ENCODE measurements around the gene CNPY1. TPM values are rescaled to one million over a fixed set of nuclear protein-coding genes. Genes with fewer than 3 reads are reported as not detected.

Gene CNPY1
- total RNA-seq, 2 experiments from 2014 or later, result not detected

GRCh38 chr7:155584763-155585531, 38.6 kb upstream of the CNPY1 start:
- Mint-ChIP-seq H3K9me3 (no peaks in the 10 kb centered on the region), H3K27ac (no peak overlapping the region), H3K4me1 (ENCODE audit: low read depth) (no peaks in the 10 kb centered on the region), H3K27me3 (peaks cover 30% of the 10 kb centered on the region), H3K36me3 (ENCODE audit: low read depth) (no peaks in the 10 kb centered on the region), H3K4me3 (no peak overlapping the region)
- peaks cover 0 to 9% of the 10 kb centered on the region in 2 experiments for H3K27me3 ChIP-seq (ENCODE audit: control insufficient read depth in 1 of 2, insufficient read depth in 2 of 2, low read length in 2 of 2)
- H3K4me1 ChIP-seq (ENCODE audit: insufficient read depth, low read length), result no peaks in the 10 kb centered on the region
- no peaks in the 10 kb centered on the region for H3K36me3 ChIP-seq (ENCODE audit: insufficient read depth, low read length)
- CTCF ChIA-PET, result no interaction called here
- POLR2A ChIA-PET, result no interaction called here
- TF ChIP-seq CTCF (IDR thresholded peaks at IDR 0.05), result no peak
- no peak for DNase-seq
- no peak overlapping the region for H3K4me3 ChIP-seq (ENCODE audit: low read length)
- no peak overlapping the region for H3K27ac ChIP-seq (ENCODE audit: low read depth in 1 of 2, low read length in 2 of 2)
- no peak for ATAC-seq (ENCODE audit: poor library complexity)
- intact Hi-C loops (cut with DNase I, micrococcal nuclease), result no loop called here
- H3K9me3 ChIP-seq (ENCODE audit: control insufficient read depth in 1 of 2, insufficient read depth in 1 of 2, low read length in 2 of 2), result no peaks in the 10 kb centered on the region

GRCh38 chr7:155584261-155584660, 37.9 kb upstream of the CNPY1 start:
- Histone ChIP-seq H3K36me3 (ENCODE audit: insufficient read depth, low read length) (no peaks in the 10 kb centered on the region), H3K4me3 (ENCODE audit: low read length) (no peak overlapping the region), H3K9me3 (ENCODE audit: control insufficient read depth in 1 of 2, insufficient read depth in 1 of 2, low read length in 2 of 2) (no peaks in the 10 kb centered on the region), H3K27ac (ENCODE audit: low read depth in 1 of 2, low read length in 2 of 2) (no peak overlapping the region), H3K27me3 (ENCODE audit: control insufficient read depth in 1 of 2, insufficient read depth in 2 of 2, low read length in 2 of 2) (peaks cover 0 to 9% of the 10 kb centered on the region in 2 experiments), H3K4me1 (ENCODE audit: insufficient read depth, low read length) (no peaks in the 10 kb centered on the region)
- H3K36me3 Mint-ChIP-seq (ENCODE audit: low read depth), result no peaks in the 10 kb centered on the region
- ATAC-seq (ENCODE audit: poor library complexity) (no peak), DNase-seq (no peak)
- ChIA-PET CTCF (no interaction called here), POLR2A (no interaction called here)
- peaks cover 30% of the 10 kb centered on the region for H3K27me3 Mint-ChIP-seq
- no peak for TF ChIP-seq CTCF (IDR thresholded peaks at IDR 0.05)
- H3K4me3 Mint-ChIP-seq, result no peak overlapping the region
- intact Hi-C loops (cut with DNase I, micrococcal nuclease), result no loop called here
- H3K27ac Mint-ChIP-seq, result no peak overlapping the region
- no peaks in the 10 kb centered on the region for H3K4me1 Mint-ChIP-seq (ENCODE audit: low read depth)
- H3K9me3 Mint-ChIP-seq, result no peaks in the 10 kb centered on the region

- CTCF ChIA-PET, result no interaction called here
- H3K4me3 Mint-ChIP-seq, result no peak overlapping the region
- no peak overlapping the region for H3K27ac Mint-ChIP-seq
- H3K27ac ChIP-seq (ENCODE audit: low read depth in 1 of 2, low read length in 2 of 2), result no peak overlapping the region
- no peaks in the 10 kb centered on the region for H3K4me1 ChIP-seq (ENCODE audit: insufficient read depth, low read length)
- H3K36me3 ChIP-seq (ENCODE audit: insufficient read depth, low read length), result no peaks in the 10 kb centered on the region
- intact Hi-C loops (cut with DNase I, micrococcal nuclease), result no loop called here
- POLR2A ChIA-PET, result no interaction called here
- TF ChIP-seq CTCF (IDR thresholded peaks at IDR 0.05), result no peak
- H3K27me3 ChIP-seq (ENCODE audit: control insufficient read depth in 1 of 2, insufficient read depth in 2 of 2, low read length in 2 of 2), result peaks cover 0 to 9% of the 10 kb centered on the region in 2 experiments
- H3K4me1 Mint-ChIP-seq (ENCODE audit: low read depth), result no peaks in the 10 kb centered on the region
- no peak for ATAC-seq (ENCODE audit: poor library complexity)
- no peak for DNase-seq
- no peak overlapping the region for H3K4me3 ChIP-seq (ENCODE audit: low read length)
- H3K36me3 Mint-ChIP-seq (ENCODE audit: low read depth), result no peaks in the 10 kb centered on the region
- H3K27me3 Mint-ChIP-seq, result peaks cover 30% of the 10 kb centered on the region
- no peaks in the 10 kb centered on the region for H3K9me3 ChIP-seq (ENCODE audit: control insufficient read depth in 1 of 2, insufficient read depth in 1 of 2, low read length in 2 of 2)
- no peaks in the 10 kb centered on the region for H3K9me3 Mint-ChIP-seq
Observed at GRCh38 chr7:155583636-155584035, 37.3 kb upstream of the CNPY1 start.

Data from CD4-positive, alpha-beta T cell (primary cell).